Lower leg skin (tissue), 4 donors: ENCODE results near the gene BARHL1. TPM values are rescaled to one million over a fixed set of nuclear protein-coding genes. Genes with fewer than 3 reads are reported as not detected.

Experiments
- DNase-seq, 2 donors: peaks; one replicate each; pipeline ENCODE4 v3.0.0-alpha.2; 2019; ENCODE audit warnings: low spot score in 2 of 2
- H3K4me3 ChIP-seq: fragments of 200-600 bp; sonication (generic); 2 replicates; pipeline ENCODE4 v1.5.1; 2017; ENCODE audit warnings: mild to moderate bottlenecking, low read depth; ENCODE audit not compliant: poor library complexity, severe bottlenecking
- CTCF ChIP-seq, 3 donors: fragments of 450-650 bp; IDR thresholded peaks; one replicate each; pipeline ENCODE4 v1.5.1; 2016; ENCODE audit warnings: antibody characterized with exemption in 3 of 3, mild to moderate bottlenecking in 3 of 3, moderate library complexity in 2 of 3
- POLR2A ChIP-seq, 2 donors: fragments of 450-650 bp; IDR thresholded peaks; one replicate each; pipeline ENCODE4 v1.6.1; 2016 to 2017; ENCODE audit warnings: antibody characterized with exemption in 2 of 2, mild to moderate bottlenecking in 1 of 2, moderate library complexity in 1 of 2
- WGBS, 2 donors: methylation state at CpG; one replicate each; pipeline ENCODE4 v1.1.5; 2018; 5-methylcytosine and 5-hydroxymethylcytosine counted together
- intact Hi-C: fragments of 100-400 bp; cut with DNase I; formaldehyde crosslinking; loops from one replicate; pipeline ENCODE4 v1.15.0; 2023; ENCODE audit warnings: low total_unique reads
- total RNA-seq, 4 donors: library from RNA; depleted of rRNA; stranded (reverse); fragments of >200 nt; gene quantifications; one replicate each; pipeline ENCODE4 v1.1.0, GENCODE V29; 2016

BARHL1 gene
- total RNA-seq, 4 donors from 2014 or later: not detected

- H3K4me3 ChIP-seq: no peak overlapping the region
- TF ChIP-seq POLR2A (IDR thresholded peaks at IDR 0.05) (no peak), CTCF (IDR thresholded peaks at IDR 0.05) (no peak)
- intact Hi-C loops: no loop called here
- WGBS, 2 donors: 88% methylated on average over 12 of the region's 12 CpGs
- no peak for DNase-seq
Observed at GRCh38 chr9:132610661-132611060, 28.3 kb downstream of the BARHL1 start.

- intact Hi-C loops: no loop called here
- WGBS, 2 donors: 81 to 82% methylated on average over 6 of the region's 6 CpGs
- DNase-seq: no peak
- TF ChIP-seq CTCF (IDR thresholded peaks at IDR 0.05) (no peak), POLR2A (IDR thresholded peaks at IDR 0.05) (no peak)
- no peak overlapping the region for H3K4me3 ChIP-seq
Observed at GRCh38 chr9:132614324-132614723, 31.9 kb downstream of the BARHL1 start.

- no peak for TF ChIP-seq CTCF (IDR thresholded peaks at IDR 0.05)
- TF ChIP-seq POLR2A (IDR thresholded peaks at IDR 0.05): no peak
- 87 to 92% methylated on average over 2 of the region's 2 CpGs for WGBS, 2 donors
- no peak for DNase-seq
- intact Hi-C loops: no loop called here
- H3K4me3 ChIP-seq: no peak overlapping the region
Observed at GRCh38 chr9:132615774-132616173, 33.4 kb downstream of the BARHL1 start.

DNA sequence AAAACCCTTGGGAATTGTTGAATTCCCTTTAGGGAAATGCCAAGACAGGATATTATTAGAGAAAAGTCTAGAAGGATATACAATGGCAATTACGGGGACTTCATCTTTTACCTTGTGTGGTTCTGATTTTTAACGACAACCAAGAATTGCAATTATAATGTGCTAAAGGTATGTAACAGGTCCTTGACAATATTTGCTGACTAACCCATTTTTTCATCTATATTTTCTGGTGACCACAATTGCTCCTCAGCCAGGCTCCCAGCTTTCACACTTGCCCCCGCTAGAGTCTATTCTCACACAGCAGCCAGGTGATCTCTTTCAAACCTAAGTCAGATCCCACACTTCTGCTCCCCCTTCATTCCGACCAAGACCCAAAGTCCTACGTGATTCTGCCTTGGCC, 34.3 kb downstream of the BARHL1 start:
- intact Hi-C loops: no loop called here

GRCh38 chr9:132622159-132622558, 39.8 kb downstream of the BARHL1 start:
- intact Hi-C loops: no loop called here
- DNase-seq: no peak
- 83 to 84% methylated on average over 5 of the region's 5 CpGs for WGBS, 2 donors
- TF ChIP-seq POLR2A (IDR thresholded peaks at IDR 0.05) (no peak), CTCF (IDR thresholded peaks at IDR 0.05) (no peak)
- H3K4me3 ChIP-seq: no peak overlapping the region

More for the DNA sequence above, 34.3 kb downstream of the BARHL1 start:
- TF ChIP-seq POLR2A (IDR thresholded peaks at IDR 0.05): no peak
- no peak for TF ChIP-seq CTCF (IDR thresholded peaks at IDR 0.05)
- H3K4me3 ChIP-seq: no peak overlapping the region
- WGBS, 2 donors: 95 to 96% methylated on average over 5 of the region's 5 CpGs
- DNase-seq: no peak

- intact Hi-C loops: no loop called here
- H3K4me3 ChIP-seq: no peak overlapping the region
- WGBS, 2 donors: 74 to 86% methylated on average over 5 of the region's 5 CpGs
- no peak for DNase-seq
- TF ChIP-seq POLR2A (IDR thresholded peaks at IDR 0.05) (no peak), CTCF (IDR thresholded peaks at IDR 0.05) (no peak)
Observed at GRCh38 chr9:132626285-132626684, 43.9 kb downstream of the BARHL1 start.
